Measurements from ENCODE around the gene NSD1. TPM values are rescaled to one million over a fixed set of nuclear protein-coding genes. Genes with fewer than 3 reads are reported as not detected.

Gene NSD1
- total RNA-seq, 1 donor = 53.2 TPM

- H3K9me3 ChIP-seq (ENCODE audit: low read depth, low read length) = no peaks in the 10 kb centered on the region
- H4K20me1 ChIP-seq (ENCODE audit: insufficient read depth, low read length) = peaks cover 34% of the 10 kb centered on the region
- peaks cover 39% of the 10 kb centered on the region for H3K4me1 ChIP-seq (ENCODE audit: insufficient read depth, low read length)
- H2AFZ ChIP-seq (ENCODE audit: low read length) = no peak overlapping the region
- no peak overlapping the region for H3K4me3 ChIP-seq (ENCODE audit: insufficient read depth, low read length)
- H3K4me2 ChIP-seq (ENCODE audit: insufficient read depth, low read length) = no peak overlapping the region
- H3K79me2 ChIP-seq (ENCODE audit: insufficient read depth, low read length) = peaks cover 67% of the 10 kb centered on the region
- no peaks in the 10 kb centered on the region for H3K27me3 ChIP-seq (ENCODE audit: insufficient read depth, low read length)
- no peak for DNase-seq (ENCODE audit: insufficient read length, low spot score, missing footprints)
- no peak for TF ChIP-seq CTCF (IDR thresholded peaks at IDR 0.05; ENCODE audit: extremely low read depth, low read depth, low read length)
- peaks cover 40% of the 10 kb centered on the region for H3K36me3 ChIP-seq (ENCODE audit: insufficient read depth, low read length)
- H3K27ac ChIP-seq (ENCODE audit: low read depth, low read length) = no peak overlapping the region
Observed at GRCh38 chr5:177306674-177307543, 173.3 kb downstream of the NSD1 start.

GRCh38 chr5:177307544-177308363 lies 174.2 kb downstream of the NSD1 start:
- no peaks in the 10 kb centered on the region for H3K9me3 ChIP-seq (ENCODE audit: low read depth, low read length)
- no peak overlapping the region for H3K4me2 ChIP-seq (ENCODE audit: insufficient read depth, low read length)
- H3K4me1 ChIP-seq (ENCODE audit: insufficient read depth, low read length) = peaks cover 36% of the 10 kb centered on the region
- no peak overlapping the region for H2AFZ ChIP-seq (ENCODE audit: low read length)
- no peaks in the 10 kb centered on the region for H3K27me3 ChIP-seq (ENCODE audit: insufficient read depth, low read length)
- H3K36me3 ChIP-seq (ENCODE audit: insufficient read depth, low read length) = peaks cover 37% of the 10 kb centered on the region
- peaks cover 59% of the 10 kb centered on the region for H3K79me2 ChIP-seq (ENCODE audit: insufficient read depth, low read length)
- no peak for DNase-seq (ENCODE audit: insufficient read length, low spot score, missing footprints)
- no peak for TF ChIP-seq CTCF (IDR thresholded peaks at IDR 0.05; ENCODE audit: extremely low read depth, low read depth, low read length)
- H3K27ac ChIP-seq (ENCODE audit: low read depth, low read length) = no peak overlapping the region
- peaks cover 30% of the 10 kb centered on the region for H4K20me1 ChIP-seq (ENCODE audit: insufficient read depth, low read length)
- H3K4me3 ChIP-seq (ENCODE audit: insufficient read depth, low read length) = no peak overlapping the region

- TF ChIP-seq CTCF (IDR thresholded peaks at IDR 0.05; ENCODE audit: extremely low read depth, low read depth, low read length) = no peak
- H3K9me3 ChIP-seq (ENCODE audit: low read depth, low read length) = no peaks in the 10 kb centered on the region
- H3K27ac ChIP-seq (ENCODE audit: low read depth, low read length) = no peak overlapping the region
- no peak overlapping the region for H2AFZ ChIP-seq (ENCODE audit: low read length)
- peaks cover 37% of the 10 kb centered on the region for H3K36me3 ChIP-seq (ENCODE audit: insufficient read depth, low read length)
- H3K4me2 ChIP-seq (ENCODE audit: insufficient read depth, low read length) = no peak overlapping the region
- H3K27me3 ChIP-seq (ENCODE audit: insufficient read depth, low read length) = no peaks in the 10 kb centered on the region
- peaks cover 39% of the 10 kb centered on the region for H3K4me1 ChIP-seq (ENCODE audit: insufficient read depth, low read length)
- peaks cover 49% of the 10 kb centered on the region for H3K79me2 ChIP-seq (ENCODE audit: insufficient read depth, low read length)
- no peak overlapping the region for H3K4me3 ChIP-seq (ENCODE audit: insufficient read depth, low read length)
- no peak for DNase-seq (ENCODE audit: insufficient read length, low spot score, missing footprints)
- H4K20me1 ChIP-seq (ENCODE audit: insufficient read depth, low read length) = peaks cover 32% of the 10 kb centered on the region
Observed at GRCh38 chr5:177308740-177309139, 175.2 kb downstream of the NSD1 start.

All from osteoblast (primary cell).